M059J (cell line): ENCODE results near the gene OR4C11. TPM values are rescaled to one million over a fixed set of nuclear protein-coding genes. Genes with fewer than 3 reads are reported as not detected.

Source experiments
- DNase-seq: peaks from one replicate; pipeline ENCODE4 v3.0.0-alpha.2; 2012; ENCODE audit warnings: low read depth
- total RNA-seq: library from RNA; depleted of rRNA; stranded (reverse); fragments of >200 nt; shearing (Covaris generic); gene quantifications from 2 replicates; pipeline ENCODE4 v1.2.3, GENCODE V29; 2014; rRNA removed

OR4C11 gene
- not detected in 2 replicates for total RNA-seq

DNA sequence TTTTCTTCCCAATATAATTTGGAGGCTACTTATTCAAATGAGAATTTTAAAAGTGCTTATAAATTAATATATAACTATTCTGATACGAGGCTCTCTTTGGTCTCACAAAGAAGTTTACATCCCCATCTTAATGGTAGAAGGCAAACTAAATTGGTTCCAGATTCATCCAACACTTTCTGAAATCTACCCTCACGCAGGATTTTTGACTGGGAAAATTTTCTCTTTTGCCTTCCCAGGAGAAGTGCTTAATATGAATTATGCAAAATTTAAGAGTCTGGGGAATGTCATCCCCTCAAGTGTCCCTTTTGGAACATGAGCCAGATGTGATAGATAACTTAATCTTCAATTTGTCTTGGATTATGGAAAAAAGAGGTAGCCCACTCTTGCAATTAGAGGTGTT, at the start of gene OR4C11:
Gene OR4C11 (minus strand): TSS at position 101 of the 400 bp plus-strand sequence. CDS start 3,272 bp downstream, outside the sequence.
- DNase-seq, result no peak

DNA sequence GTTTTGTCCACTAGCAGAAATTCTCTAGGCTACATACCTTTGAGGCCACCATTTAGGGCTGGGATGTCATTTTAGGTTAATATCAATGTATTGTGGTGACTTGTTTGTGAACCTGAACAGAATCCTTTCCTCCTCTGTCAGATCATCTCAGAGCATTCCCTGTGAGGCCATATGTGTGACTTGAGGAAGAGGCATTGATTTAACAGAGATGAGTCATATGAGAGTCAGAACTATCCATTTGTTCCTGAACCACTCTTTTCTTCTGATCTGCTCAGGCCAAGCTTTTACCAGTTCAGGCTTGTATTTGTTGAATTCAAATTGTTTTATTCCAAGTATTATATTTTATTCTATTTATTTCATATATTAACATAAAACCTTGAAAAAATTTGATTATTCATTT, 47.7 kb upstream of the OR4C11 start:
- no peak for DNase-seq

GRCh38 chr11:55652560-55652959, 45.1 kb upstream of the OR4C11 start:
- no peak for DNase-seq

- DNase-seq, result no peak
Observed at GRCh38 chr11:55648027-55648426, 40.6 kb upstream of the OR4C11 start, which contains the start of gene OR4S2. OR4S2 (plus strand) TSS chr11:55648327; CDS start chr11:55650904, 2,577 bp downstream.

DNA sequence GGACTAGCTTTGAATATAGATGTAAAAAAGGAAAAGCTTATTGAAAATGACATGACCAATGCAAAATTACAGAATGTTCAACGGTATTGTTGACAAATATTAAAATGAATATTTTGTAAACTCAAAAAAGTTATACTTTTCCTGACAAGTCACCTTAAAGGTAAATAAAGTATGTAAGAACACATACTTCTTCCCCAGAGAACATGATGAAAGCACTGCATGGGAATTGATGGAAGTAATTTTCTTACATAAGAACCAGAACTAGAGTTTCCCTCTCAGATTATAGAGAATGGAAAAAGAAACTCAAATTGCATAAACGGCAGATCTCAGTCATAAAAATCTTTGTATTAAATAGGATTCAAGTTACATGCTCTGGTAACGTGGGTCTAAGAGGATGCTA, 27.4 kb upstream of the OR4C11 start, which contains the start of gene OR4P4:
Gene OR4P4 (plus strand): TSS at position 301 of the 400 bp plus-strand sequence.
- DNase-seq, result no peak

DNA sequence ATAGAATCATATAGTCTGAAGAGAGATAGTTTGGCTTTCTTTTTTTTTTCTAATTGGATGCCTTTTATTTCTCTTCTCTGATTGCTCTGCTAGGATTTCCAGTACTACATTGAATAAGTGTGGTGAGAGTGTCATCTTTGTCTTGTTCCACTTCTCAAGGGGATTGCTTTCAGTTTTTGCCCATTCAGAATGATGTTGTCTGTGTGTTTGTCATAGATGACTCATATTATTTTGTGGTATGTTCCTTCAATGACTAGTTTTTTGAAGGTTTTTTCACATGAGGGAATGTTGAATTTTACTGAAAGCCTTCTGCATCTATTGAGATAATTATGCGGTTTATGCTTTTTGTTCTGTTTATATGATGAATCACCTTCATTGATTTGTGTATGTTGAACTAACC, 17.1 kb upstream of the OR4C11 start:
- DNase-seq, result no peak

- no peak for DNase-seq
Observed at GRCh38 chr11:55572548-55572947, 34.9 kb downstream of the OR4C11 start.

- DNase-seq, result no peak
Observed at GRCh38 chr11:55571828-55572227, 35.6 kb downstream of the OR4C11 start, which contains the start of gene OR4C16. OR4C16 (plus strand) TSS chr11:55572128; CDS start chr11:55572128, 0 bp downstream.

- DNase-seq, result no peak
Observed at GRCh38 chr11:55554169-55554568, 53.3 kb downstream of the OR4C11 start, which contains the start of gene OR4C15. OR4C15 (plus strand) TSS chr11:55554469; CDS start chr11:55554469, 0 bp downstream.

Other genes starting within 250 kb of the OR4C11 start
- not detected in 2 replicates for gene OR4A15, start 239.7 kb downstream of the OR4C11 start, total RNA-seq
- not detected in 2 replicates for gene OR4C15, start 53.2 kb downstream of the OR4C11 start, total RNA-seq
- gene OR4C16, start 35.5 kb downstream of the OR4C11 start, total RNA-seq, result not detected in 2 replicates
- gene OR4P4, start 27.5 kb upstream of the OR4C11 start, total RNA-seq, result not detected in 2 replicates
- gene OR4S2, start 40.7 kb upstream of the OR4C11 start, total RNA-seq, result not detected in 2 replicates
- gene OR4C6, start 54.6 kb upstream of the OR4C11 start, total RNA-seq, result not detected in 2 replicates
- gene OR5D13, start 165.8 kb upstream of the OR4C11 start, total RNA-seq, result not detected in 2 replicates
- not detected in 2 replicates for gene OR5D14, start 187.9 kb upstream of the OR4C11 start, total RNA-seq
- not detected in 2 replicates for gene OR5L1, start 203.7 kb upstream of the OR4C11 start, total RNA-seq
- gene OR5D18, start 212.0 kb upstream of the OR4C11 start, total RNA-seq, result not detected in 2 replicates
- gene OR5L2, start 219.6 kb upstream of the OR4C11 start, total RNA-seq, result not detected in 2 replicates
- gene OR5D16, start 231.1 kb upstream of the OR4C11 start, total RNA-seq, result not detected in 2 replicates